Keratinocyte (primary cell): ENCODE results near the gene WDFY2. TPM values are rescaled to one million over a fixed set of nuclear protein-coding genes. Genes with fewer than 3 reads are reported as not detected.

ENCODE experiments used
- DNase-seq: peaks from one replicate; pipeline ENCODE4 v3.0.0-alpha.2; 2011; ENCODE audit warnings: low read depth, missing footprints, low spot score
- FAIRE-seq: peaks from 2 replicates; lab custom pipeline; 2011; peaks lifted over from hg19 to GRCh38; lab: Jason Lieb, UNC
- H2AFZ ChIP-seq: 2 replicates; pipeline ENCODE4 v1.6.0; 2012; ENCODE audit warnings: low read length, control low read depth, inconsistent platforms; ENCODE audit not compliant: control insufficient read depth
- H3K27ac ChIP-seq: 2 replicates; pipeline ENCODE4 v1.5.1; 2011; ENCODE audit warnings: low read length; ENCODE audit not compliant: control insufficient read depth, insufficient read depth
- H3K27me3 ChIP-seq: 3 replicates; pipeline ENCODE4 v1.6.0; 2011; ENCODE audit warnings: low read length; ENCODE audit not compliant: control insufficient read depth, insufficient read depth; ENCODE audit errors: extremely low read depth
- H3K36me3 ChIP-seq, 2 experiments: 2 replicates in 1 of 2; 3 replicates in 1 of 2; pipeline ENCODE4 v1.5.1; 2011; ENCODE audit warnings: low read length in 2 of 2, mild to moderate bottlenecking in 1 of 2; ENCODE audit not compliant: control insufficient read depth in 2 of 2, insufficient read depth in 2 of 2; ENCODE audit errors: extremely low read depth in 1 of 2
- H3K4me1 ChIP-seq: 3 replicates; pipeline ENCODE4 v1.5.1; 2011; ENCODE audit warnings: low read length; ENCODE audit not compliant: control insufficient read depth, insufficient read depth; ENCODE audit errors: extremely low read depth
- H3K4me2 ChIP-seq: 3 replicates; pipeline ENCODE4 v1.6.0; 2011; ENCODE audit warnings: low read depth, low read length; ENCODE audit not compliant: control insufficient read depth, insufficient read depth; ENCODE audit errors: extremely low read depth
- H3K4me3 ChIP-seq, 3 experiments: fragments of 200-600 bp in 1 of 3; sonication (generic) in 1 of 3; 2 replicates in 2 of 3; 3 replicates in 1 of 3; pipeline ENCODE4 v1.5.1; 2011 to 2016; ENCODE audit warnings: low read length in 3 of 3, mild to moderate bottlenecking in 3 of 3, control low read depth in 2 of 3, inconsistent platforms in 1 of 3, low read depth in 1 of 3, mixed read lengths in 1 of 3, mixed run types in 1 of 3, moderate library complexity in 1 of 3; ENCODE audit not compliant: control insufficient read depth in 2 of 3, insufficient read depth in 2 of 3; ENCODE audit errors: extremely low read depth in 1 of 3
- H3K79me2 ChIP-seq: 2 replicates; pipeline ENCODE4 v1.6.0; 2012; ENCODE audit warnings: low read length; ENCODE audit not compliant: control insufficient read depth, insufficient read depth
- H3K9ac ChIP-seq: 3 replicates; pipeline ENCODE4 v1.6.0; 2011; ENCODE audit warnings: low read length; ENCODE audit not compliant: control insufficient read depth, insufficient read depth; ENCODE audit errors: extremely low read depth
- H3K9me1 ChIP-seq: 3 replicates; pipeline ENCODE4 v1.6.0; 2011; ENCODE audit warnings: low read length; ENCODE audit not compliant: control insufficient read depth, insufficient read depth; ENCODE audit errors: extremely low read depth
- H3K9me3 ChIP-seq: 2 replicates; pipeline ENCODE4 v1.5.1; 2012; ENCODE audit warnings: low read depth, low read length; ENCODE audit not compliant: control insufficient read depth
- H4K20me1 ChIP-seq: 3 replicates; pipeline ENCODE4 v1.6.0; 2011; ENCODE audit warnings: low read length; ENCODE audit not compliant: control insufficient read depth, insufficient read depth; ENCODE audit errors: extremely low read depth
- CTCF ChIP-seq, 3 experiments: IDR thresholded peaks in 1 of 3; conservative IDR thresholded peaks in 1 of 3; optimal IDR thresholded peaks in 1 of 3; 2 replicates in 2 of 3; 3 replicates in 1 of 3; pipeline versions ENCODE3 to v1.5.1; 2011; ENCODE audit warnings: low read length in 3 of 3, mild to moderate bottlenecking in 3 of 3, moderate library complexity in 2 of 3, control low read depth in 1 of 3, inconsistent platforms in 1 of 3; ENCODE audit not compliant: insufficient read depth in 2 of 3; ENCODE audit errors: extremely low read depth in 1 of 3
- EZH2 ChIP-seq: IDR thresholded peaks from one replicate; pipeline ENCODE4 v1.6.1; 2012; ENCODE audit warnings: inconsistent platforms, mild to moderate bottlenecking, low read length, moderate library complexity
- dilution Hi-C: fragments of 300-500 bp; cut with MboI; formaldehyde crosslinking; loops from one replicate; pipeline ENCODE4 v1.7.0; 2020; ENCODE audit warnings: low sequenced_read_pairs; ENCODE audit not compliant: extremely low pct_ligation_motif_present
- polyA plus RNA-seq, 5 experiments: library from polyadenylated mRNA; depleted of rRNA in 3 of 5; stranded (reverse) in 3 of 5; stranded (forward) in 1 of 5; unstranded in 1 of 5; fragments of >200 nt; gene quantifications; 1 replicate in 1 of 5; 2 replicates in 3 of 5; 3 replicates in 1 of 5; pipeline versions ENCODE4 v1.2.1 to v1.2.3, GENCODE V29; 2011 to 2012; ENCODE audit warnings: missing spikeins in 2 of 5, low read depth in 1 of 5, low replicate concordance in 1 of 5

Gene WDFY2
- polyA plus RNA-seq, 1 donor (not counting 4 experiments of a cell fraction or from before 2014, with no cell fraction given), result 18.6 TPM

- Histone ChIP-seq H3K4me1 (no peaks in the 10 kb centered on the region), H3K36me3 (peaks cover 0 to 3% of the 10 kb centered on the region in 2 experiments), H3K4me2 (no peak overlapping the region), H4K20me1 (no peaks in the 10 kb centered on the region), H3K79me2 (no peaks in the 10 kb centered on the region), H3K9ac (no peak overlapping the region), H3K9me3 (no peaks in the 10 kb centered on the region), H2AFZ (no peak overlapping the region), H3K9me1 (no peaks in the 10 kb centered on the region), H3K4me3 (no peak overlapping the region), H3K27ac (no peak overlapping the region), H3K27me3 (peaks cover 4% of the 10 kb centered on the region)
- DNase-seq (no peak), FAIRE-seq (no peak)
- TF ChIP-seq CTCF (optimal IDR thresholded peaks at IDR 0.05 in 1 of 3, IDR thresholded peaks at IDR 0.05 in 1 of 3, conservative IDR thresholded peaks at IDR 0.05 in 1 of 3; ENCODE audit: extremely low read depth in 1 of 3, insufficient read depth in 2 of 3, low read length in 3 of 3) (no peak), EZH2 (no peak)
- dilution Hi-C loops, result no loop called here
Observed at GRCh38 chr13:51773515-51773914, 189.3 kb downstream of the WDFY2 start.

- TF ChIP-seq EZH2 (no peak), CTCF (optimal IDR thresholded peaks at IDR 0.05 in 1 of 3, IDR thresholded peaks at IDR 0.05 in 1 of 3, conservative IDR thresholded peaks at IDR 0.05 in 1 of 3; ENCODE audit: extremely low read depth in 1 of 3, insufficient read depth in 2 of 3, low read length in 3 of 3) (no peak)
- H4K20me1 ChIP-seq, result no peaks in the 10 kb centered on the region
- no peaks in the 10 kb centered on the region for H3K36me3 ChIP-seq
- H3K4me1 ChIP-seq, result no peaks in the 10 kb centered on the region
- peaks cover 4% of the 10 kb centered on the region for H3K27me3 ChIP-seq
- dilution Hi-C loops, result no loop called here
- no peak overlapping the region for H3K4me2 ChIP-seq
- no peak overlapping the region for H2AFZ ChIP-seq
- no peaks in the 10 kb centered on the region for H3K79me2 ChIP-seq
- no peak for DNase-seq
- no peak overlapping the region for H3K9ac ChIP-seq
- H3K9me1 ChIP-seq, result no peaks in the 10 kb centered on the region
- H3K4me3 ChIP-seq, result no peak overlapping the region
- H3K27ac ChIP-seq, result no peak overlapping the region
- H3K9me3 ChIP-seq, result no peaks in the 10 kb centered on the region
- FAIRE-seq, result no peak
Observed at GRCh38 chr13:51776179-51776578, 191.9 kb downstream of the WDFY2 start.
